SIG-M5 (cell line): ENCODE measurements around the gene KCNC1.

Experiments
- DNase-seq: peaks from one replicate; lab custom pipeline; 2025; lab: John Stamatoyannopoulos, UW

Gene KCNC1

GRCh38 chr11:17755891-17756290 is 21.3 kb downstream of the KCNC1 start:
- DNase-seq = no peak

- no peak for DNase-seq
Measured at GRCh38 chr11:17760102-17761029, 25.8 kb downstream of the KCNC1 start.

- DNase-seq = no peak
Measured at GRCh38 chr11:17762309-17762974, 27.9 kb downstream of the KCNC1 start.

- DNase-seq = no peak
Measured at GRCh38 chr11:17763244-17763643, 28.7 kb downstream of the KCNC1 start.

- DNase-seq = no peak
Measured at GRCh38 chr11:17763703-17764102, 29.1 kb downstream of the KCNC1 start.

- no peak for DNase-seq
Measured at GRCh38 chr11:17764446-17765218, 30.1 kb downstream of the KCNC1 start.

- DNase-seq = no peak
Measured at GRCh38 chr11:17765356-17766072, 30.9 kb downstream of the KCNC1 start.

- no peak for DNase-seq
Measured at GRCh38 chr11:17766073-17766359, 31.4 kb downstream of the KCNC1 start.

GRCh38 chr11:17766590-17766989 is 32.0 kb downstream of the KCNC1 start:
- no peak for DNase-seq

GRCh38 chr11:17767301-17767885 is 32.8 kb downstream of the KCNC1 start:
- no peak for DNase-seq

GRCh38 chr11:17767914-17768313 is 33.3 kb downstream of the KCNC1 start:
- DNase-seq = no peak

- DNase-seq = no peak
Measured at GRCh38 chr11:17768547-17768946, 34.0 kb downstream of the KCNC1 start.

GRCh38 chr11:17769218-17769617 is 34.6 kb downstream of the KCNC1 start:
- DNase-seq = no peak

- DNase-seq = no peak
Measured at GRCh38 chr11:17770048-17770652, 35.6 kb downstream of the KCNC1 start.

GRCh38 chr11:17770917-17771316 is 36.3 kb downstream of the KCNC1 start:
- DNase-seq = no peak

- no peak for DNase-seq
Measured at GRCh38 chr11:17771415-17771814, 36.8 kb downstream of the KCNC1 start.

GRCh38 chr11:17771841-17772401 is 37.3 kb downstream of the KCNC1 start:
- no peak for DNase-seq

GRCh38 chr11:17772704-17773600 is 38.4 kb downstream of the KCNC1 start:
- DNase-seq = no peak

GRCh38 chr11:17773674-17774073 is 39.1 kb downstream of the KCNC1 start:
- no peak for DNase-seq
